HG03439 (cell line): Measurements from ENCODE around the gene IPO4.
A peak's percentile ranks its signal among the peaks of the same experiment; 100 is the strongest.

ENCODE experiments used
- ATAC-seq: cut with Tn5 transposase; IDR thresholded peaks from one replicate; pipeline ENCODE4 v1.9.1; 2021; ENCODE audit warnings: mild to moderate bottlenecking, moderate library complexity; ENCODE audit not compliant: unreplicated experiment

IPO4 gene

GRCh38 chr14:24150061-24150460 lies 38.6 kb downstream of the IPO4 start:
- ATAC-seq = no peak

GRCh38 chr14:24149302-24149969 lies 39.2 kb downstream of the IPO4 start:
- no peak for ATAC-seq

- no peak for ATAC-seq
Observed at GRCh38 chr14:24147761-24148428, 40.7 kb downstream of the IPO4 start.

GRCh38 chr14:24146978-24147760 lies 41.4 kb downstream of the IPO4 start, which contains the start of gene RNF31:
TSS of gene RNF31 (plus strand) at chr14:24147498. CDS start at chr14:24147699, 201 bp downstream.
- ATAC-seq = peak; percentile 83

- ATAC-seq = peak; percentile 61
Observed at GRCh38 chr14:24146453-24146977, 42.1 kb downstream of the IPO4 start, which contains the start of gene PSME2. TSS of gene PSME2 (minus strand) at chr14:24146610. CDS start at chr14:24146581, 29 bp downstream.

- no peak for ATAC-seq
Observed at GRCh38 chr14:24145690-24146452, 42.7 kb downstream of the IPO4 start.

- no peak for ATAC-seq
Observed at GRCh38 chr14:24145219-24145618, 43.4 kb downstream of the IPO4 start.

- no peak for ATAC-seq
Observed at GRCh38 chr14:24144451-24144850, 44.2 kb downstream of the IPO4 start.

- no peak for ATAC-seq
Observed at GRCh38 chr14:24143511-24143910, 45.1 kb downstream of the IPO4 start.

GRCh38 chr14:24141097-24141880 lies 47.3 kb downstream of the IPO4 start, which contains the start of gene EMC9:
TSS of gene EMC9 (minus strand) at chr14:24141591. CDS start at chr14:24141304, 287 bp downstream.
- peak; percentile 83 for ATAC-seq

- ATAC-seq = no peak
Observed at GRCh38 chr14:24139272-24139934, 49.2 kb downstream of the IPO4 start.

- ATAC-seq = no peak
Observed at GRCh38 chr14:24138396-24139271, 50.0 kb downstream of the IPO4 start.

- ATAC-seq = no peak
Observed at GRCh38 chr14:24137529-24138395, 50.9 kb downstream of the IPO4 start.

- no peak for ATAC-seq
Observed at GRCh38 chr14:24136684-24137528, 51.7 kb downstream of the IPO4 start.

GRCh38 chr14:24135834-24136683 lies 52.6 kb downstream of the IPO4 start, which contains the start of gene PSME1:
TSS of gene PSME1 (plus strand) at chr14:24136194. CDS start at chr14:24136263, 69 bp downstream.
- peak; percentile 79 for ATAC-seq

GRCh38 chr14:24135584-24135833 lies 53.1 kb downstream of the IPO4 start:
- ATAC-seq = peak; percentile 1
